ENCODE results near the gene ACTC1.

- TF ChIP-seq CTCF (IDR thresholded peaks at IDR 0.05) (no peak), POLR2A (IDR thresholded peaks at IDR 0.05) (no peak)
Measured at GRCh38 chr15:34757262-34757661, 38.1 kb downstream of the ACTC1 start.
